ENCODE results near the gene PRTN3.

PRTN3 gene

DNA sequence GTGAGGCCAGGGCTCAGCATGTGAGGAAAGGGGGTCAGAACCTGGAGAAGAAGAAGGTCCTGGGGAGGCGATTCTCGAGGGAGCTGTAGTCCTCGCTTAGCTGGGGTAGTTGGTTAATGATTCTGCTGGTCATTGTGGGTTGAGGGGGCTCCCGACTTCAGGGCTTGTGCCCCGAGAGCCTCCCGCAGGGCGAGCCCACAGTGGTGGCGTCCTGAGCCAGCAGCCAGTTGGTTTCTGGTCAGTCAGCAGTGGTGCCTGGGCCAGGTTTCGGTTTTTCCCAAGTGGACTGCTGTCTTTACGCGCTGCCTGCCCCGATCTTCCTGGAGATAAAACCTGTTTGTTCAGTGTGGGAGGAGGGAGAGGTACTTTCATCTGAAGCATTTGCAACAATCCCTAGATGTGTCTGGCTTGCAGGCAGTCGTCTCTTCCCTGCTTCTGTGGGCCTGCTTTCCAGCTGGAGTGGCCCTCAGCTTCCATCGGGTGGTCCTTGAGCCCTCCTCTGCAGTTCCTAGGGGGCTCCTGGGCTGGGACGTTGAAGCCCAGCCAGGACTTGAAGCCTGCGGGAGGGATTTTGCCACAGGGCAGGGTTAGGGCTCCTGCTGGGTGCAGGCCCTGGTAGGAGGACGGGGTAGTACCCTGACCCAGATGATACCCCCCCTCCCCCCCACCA, 40.3 kb upstream of the PRTN3 start:
- no peaks in the 10 kb centered on the region for H3K27me3 Mint-ChIP-seq
- no peaks in the 10 kb centered on the region for H3K9me3 Mint-ChIP-seq
- DNase-seq (no peak), ATAC-seq (no peak)
- H3K27ac Mint-ChIP-seq = peak overlapping the region; percentile 89 to 99
- peaks cover 63% of the 10 kb centered on the region for H3K4me1 Mint-ChIP-seq
- H3K4me3 Mint-ChIP-seq = peak overlapping the region; percentile 84 to 91

DNA sequence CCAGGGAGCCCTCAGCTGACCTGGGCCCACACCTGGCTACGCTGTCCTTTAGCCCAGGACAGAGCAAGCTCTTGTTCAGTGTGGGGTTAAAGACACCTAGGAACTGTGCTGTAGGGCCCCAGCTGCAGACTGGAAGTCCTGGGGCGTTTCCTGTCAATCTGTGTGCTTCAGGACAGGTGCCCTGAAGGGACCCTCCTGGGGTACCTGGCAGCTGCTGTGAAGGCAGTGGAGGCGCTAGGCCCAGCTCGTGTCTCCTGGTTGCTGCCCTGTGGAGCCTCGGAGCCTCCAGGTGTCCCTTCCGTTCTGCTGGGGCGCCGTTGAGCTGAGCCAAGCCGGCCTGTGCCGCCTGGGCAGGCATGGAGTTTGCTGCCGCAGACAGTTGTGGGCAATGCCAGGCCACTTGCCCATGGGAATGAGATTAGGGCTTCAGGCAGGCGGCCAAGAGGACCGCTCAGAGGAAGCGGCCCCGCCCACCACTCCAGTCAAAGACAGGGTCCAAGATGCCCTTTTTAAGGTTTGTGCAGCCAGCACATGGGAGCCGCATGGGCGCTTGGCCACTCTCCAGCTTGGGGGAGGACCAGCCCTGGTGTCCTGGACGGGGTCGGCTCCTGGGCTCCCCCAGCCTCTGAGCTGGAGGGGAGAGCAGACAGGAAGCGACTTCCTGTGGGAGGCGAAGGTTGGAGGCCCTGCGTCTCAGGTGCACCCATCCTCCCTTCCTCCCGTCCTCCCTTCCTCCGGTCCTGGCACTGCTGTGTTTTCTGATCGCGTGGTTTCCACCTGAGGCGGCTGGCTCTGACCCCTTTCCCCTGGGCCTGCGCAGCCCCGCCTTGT, 39.6 kb upstream of the PRTN3 start:
- no peak for ATAC-seq
- Mint-ChIP-seq H3K4me3 (peak overlapping the region; percentile 84 to 91), H3K4me1 (peaks cover 63% of the 10 kb centered on the region)

DNA sequence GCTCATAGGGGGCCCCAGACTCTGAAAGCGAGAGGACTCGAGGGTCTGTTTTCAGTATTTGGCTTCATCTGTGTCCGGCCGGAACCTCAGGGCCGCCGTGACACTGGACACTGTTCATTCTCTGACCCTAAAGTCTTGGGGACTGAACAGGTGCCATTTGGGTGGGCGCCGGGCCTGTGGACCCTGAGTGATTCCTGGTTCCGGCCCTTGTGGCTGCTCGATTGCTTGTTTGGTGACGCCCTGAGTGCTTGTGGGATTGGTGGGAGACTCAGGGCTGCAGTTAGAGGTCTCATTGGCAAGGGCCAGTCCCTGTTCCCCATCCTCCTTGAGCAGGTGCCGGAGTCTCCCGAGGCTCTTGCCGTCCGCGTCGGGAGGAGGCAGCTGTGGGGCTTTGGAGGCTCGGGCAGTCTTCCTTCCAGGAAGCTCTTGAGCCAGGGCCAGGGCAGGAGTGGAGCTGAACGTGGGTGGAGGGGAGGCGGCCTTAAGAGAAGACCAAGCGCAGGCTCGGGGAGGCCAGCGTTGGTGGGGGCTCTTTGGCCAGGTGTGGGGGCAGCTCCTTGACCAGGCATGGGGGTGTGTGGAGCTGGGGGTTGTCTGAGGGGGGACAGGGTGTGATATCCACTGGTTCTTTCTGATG, 38.8 kb upstream of the PRTN3 start:
- peaks cover 63% of the 10 kb centered on the region for H3K4me1 Mint-ChIP-seq
- H3K27ac Mint-ChIP-seq = peak overlapping the region; percentile 46 to 99
- no peaks in the 10 kb centered on the region for H3K9me3 Mint-ChIP-seq
- no peak for DNase-seq
- no peaks in the 10 kb centered on the region for H3K27me3 Mint-ChIP-seq
- H3K4me3 Mint-ChIP-seq = peak overlapping the region; percentile 84 to 91
- ATAC-seq = no peak

More for the DNA sequence above, 39.6 kb upstream of the PRTN3 start:
- H3K27me3 Mint-ChIP-seq = no peaks in the 10 kb centered on the region
- peak in 1 of 2 donors; percentile 42 for DNase-seq
- peak overlapping the region; percentile 46 to 99 for H3K27ac Mint-ChIP-seq
- no peaks in the 10 kb centered on the region for H3K9me3 Mint-ChIP-seq

DNA sequence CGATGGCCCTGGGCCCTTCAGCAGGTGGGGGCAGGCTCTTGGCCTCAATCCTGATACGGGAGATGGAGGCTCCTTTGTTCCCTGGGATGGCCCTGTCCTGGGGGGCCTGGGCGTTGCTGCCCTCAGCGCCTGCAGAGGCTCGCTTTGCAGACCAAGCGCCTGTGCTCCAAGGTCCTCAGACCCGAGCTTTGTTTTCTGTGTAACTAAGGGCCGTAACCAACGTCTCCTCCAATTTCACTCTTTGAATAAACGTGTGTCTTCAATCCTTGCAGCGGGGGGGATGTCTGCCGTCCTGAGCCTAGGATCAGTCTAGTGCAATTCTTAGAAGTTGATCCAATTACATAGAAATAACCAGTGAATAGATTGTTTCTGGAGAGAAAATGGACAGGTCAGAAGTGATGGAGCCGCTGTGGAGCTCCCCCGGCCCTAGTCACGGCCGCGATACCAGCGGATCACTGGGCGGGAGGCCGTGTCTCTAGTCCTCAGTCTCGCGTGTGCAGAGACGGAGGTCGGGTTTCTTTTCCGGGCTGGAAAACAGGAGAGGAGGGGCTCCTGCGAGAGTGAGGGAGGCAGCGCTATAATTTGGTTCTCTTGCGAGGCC, 38.2 kb upstream of the PRTN3 start:
- peak overlapping the region in 1 of 2 donors; percentile 99 for H3K27ac Mint-ChIP-seq
- peaks cover 69% of the 10 kb centered on the region for H3K4me1 Mint-ChIP-seq
- DNase-seq (no peak), ATAC-seq (no peak)
- H3K9me3 Mint-ChIP-seq = no peaks in the 10 kb centered on the region
- peak overlapping the region; percentile 13 to 84 for H3K4me3 Mint-ChIP-seq
- no peaks in the 10 kb centered on the region for H3K27me3 Mint-ChIP-seq

GRCh38 chr19:803099-803561, 37.7 kb upstream of the PRTN3 start:
- peak overlapping the region in 1 of 2 donors; percentile 84 for H3K4me3 Mint-ChIP-seq
- no peaks in the 10 kb centered on the region for H3K9me3 Mint-ChIP-seq
- ATAC-seq = no peak
- no peaks in the 10 kb centered on the region for H3K27me3 Mint-ChIP-seq
- peak overlapping the region in 1 of 2 donors; percentile 99 for H3K27ac Mint-ChIP-seq
- peaks cover 73% of the 10 kb centered on the region for H3K4me1 Mint-ChIP-seq
- DNase-seq = no peak

- Mint-ChIP-seq H3K4me1 (peaks cover 71% of the 10 kb centered on the region), H3K27me3 (no peaks in the 10 kb centered on the region), H3K27ac (peak overlapping the region in 1 of 2 donors; percentile 99), H3K4me3 (peak overlapping the region in 1 of 2 donors; percentile 84), H3K9me3 (no peaks in the 10 kb centered on the region)
- no peak for ATAC-seq
- DNase-seq = no peak
Observed at GRCh38 chr19:803686-804418, 36.9 kb upstream of the PRTN3 start.

DNA sequence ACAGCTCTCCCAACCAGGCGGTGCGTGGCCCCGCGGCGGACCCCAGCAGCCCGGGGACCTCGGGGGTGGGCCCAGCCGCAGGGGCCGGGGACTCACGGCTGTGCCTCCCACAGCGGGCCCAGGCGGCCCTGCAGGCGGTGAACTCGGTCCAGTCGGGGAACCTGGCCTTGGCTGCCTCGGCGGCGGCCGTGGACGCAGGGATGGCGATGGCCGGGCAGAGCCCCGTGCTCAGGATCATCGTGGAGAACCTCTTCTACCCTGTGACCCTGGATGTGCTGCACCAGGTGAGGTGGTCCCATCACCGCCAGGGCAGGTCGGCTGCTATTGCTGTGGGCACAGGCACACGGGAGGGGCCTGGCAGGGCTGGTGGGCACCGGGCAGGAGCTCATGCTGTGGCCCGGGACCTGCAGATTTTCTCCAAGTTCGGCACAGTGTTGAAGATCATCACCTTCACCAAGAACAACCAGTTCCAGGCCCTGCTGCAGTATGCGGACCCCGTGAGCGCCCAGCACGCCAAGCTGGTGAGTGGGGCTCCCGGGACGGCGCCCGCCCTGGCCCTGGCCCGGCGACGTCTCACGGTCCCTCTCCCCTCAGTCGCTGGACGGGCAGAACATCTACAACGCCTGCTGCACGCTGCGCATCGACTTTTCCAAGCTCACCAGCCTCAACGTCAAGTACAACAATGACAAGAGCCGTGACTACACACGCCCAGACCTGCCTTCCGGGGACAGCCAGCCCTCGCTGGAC, 36.2 kb upstream of the PRTN3 start:
- DNase-seq (no peak), ATAC-seq (no peak)
- Mint-ChIP-seq H3K4me1 (peaks cover 64% of the 10 kb centered on the region), H3K9me3 (no peaks in the 10 kb centered on the region), H3K27me3 (no peaks in the 10 kb centered on the region), H3K27ac (peak overlapping the region in 1 of 2 donors; percentile 99), H3K4me3 (peak overlapping the region in 1 of 2 donors; percentile 44)

DNA sequence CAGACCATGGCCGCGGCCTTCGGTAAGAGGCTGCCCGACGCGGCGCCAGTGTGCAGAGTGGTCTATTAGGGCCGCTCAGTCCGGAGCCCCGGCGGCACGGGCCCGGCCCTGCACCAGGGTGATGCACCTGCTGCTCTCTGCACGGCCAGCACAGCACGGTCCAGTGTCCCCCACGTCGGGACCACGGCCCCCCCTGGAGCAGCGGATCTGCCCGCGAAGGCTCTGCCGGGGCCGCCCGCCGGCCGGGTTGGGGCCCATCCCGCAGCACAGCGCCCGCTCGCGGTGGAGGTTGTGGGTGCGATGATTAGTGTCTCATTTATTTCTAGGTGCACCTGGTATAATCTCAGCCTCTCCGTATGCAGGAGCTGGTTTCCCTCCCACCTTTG, 35.6 kb upstream of the PRTN3 start:
- DNase-seq (no peak), ATAC-seq (no peak)
- Mint-ChIP-seq H3K27ac (peak overlapping the region in 1 of 2 donors; percentile 99), H3K27me3 (no peaks in the 10 kb centered on the region), H3K4me1 (peaks cover 58% of the 10 kb centered on the region), H3K4me3 (peak overlapping the region in 1 of 2 donors; percentile 44), H3K9me3 (no peaks in the 10 kb centered on the region)

DNA sequence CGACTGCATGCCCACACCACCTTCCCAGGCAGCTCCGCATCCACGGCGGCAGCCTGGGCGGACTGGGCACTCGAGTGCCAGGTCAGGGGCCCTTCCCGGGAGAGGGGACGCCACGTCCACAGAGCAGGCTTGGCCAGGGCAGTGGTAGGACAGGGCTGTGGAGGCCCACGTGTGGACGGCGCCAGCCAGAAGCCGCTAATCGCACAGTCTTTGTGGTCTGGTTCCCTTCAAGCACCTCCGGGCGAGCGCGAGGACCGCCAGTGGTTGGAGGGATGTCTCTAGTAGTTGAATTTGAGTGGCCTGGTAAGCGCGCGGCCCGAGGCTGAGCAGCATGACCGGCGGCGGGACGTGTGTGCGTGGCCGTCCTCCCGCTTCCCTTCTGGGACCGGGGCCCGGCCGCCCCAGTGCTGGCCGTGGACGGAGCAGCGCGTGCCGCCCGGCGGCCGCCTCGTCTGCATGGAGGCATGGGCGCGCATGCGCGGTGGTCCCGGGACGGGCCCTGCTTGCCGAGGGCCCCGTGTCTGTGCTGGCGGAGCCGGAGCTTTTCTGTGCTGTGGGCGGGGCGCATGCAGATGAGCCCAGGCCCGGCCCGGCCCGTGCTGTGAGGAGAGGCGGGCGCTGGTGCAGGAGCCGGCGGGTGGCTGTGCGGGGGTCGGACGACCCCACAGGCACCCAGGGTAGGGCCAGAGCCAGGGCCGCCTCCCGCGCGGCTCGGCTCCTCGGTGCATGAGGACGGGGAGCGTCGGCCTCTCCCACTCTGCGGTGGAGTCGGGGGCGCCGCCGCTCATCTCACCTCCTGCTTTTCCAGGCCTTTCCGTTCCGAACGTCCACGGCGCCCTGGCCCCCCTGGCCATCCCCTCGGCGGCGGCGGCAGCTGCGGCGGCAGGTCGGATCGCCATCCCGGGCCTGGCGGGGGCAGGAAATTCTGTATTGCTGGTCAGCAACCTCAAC, 34.9 kb upstream of the PRTN3 start:
- Mint-ChIP-seq H3K27me3 (no peaks in the 10 kb centered on the region), H3K4me3 (peak overlapping the region in 1 of 2 donors; percentile 29), H3K27ac (peak overlapping the region in 1 of 2 donors; percentile 88), H3K9me3 (no peaks in the 10 kb centered on the region), H3K4me1 (peaks cover 51% of the 10 kb centered on the region)
- DNase-seq (no peak), ATAC-seq (peak; percentile 49)

DNA sequence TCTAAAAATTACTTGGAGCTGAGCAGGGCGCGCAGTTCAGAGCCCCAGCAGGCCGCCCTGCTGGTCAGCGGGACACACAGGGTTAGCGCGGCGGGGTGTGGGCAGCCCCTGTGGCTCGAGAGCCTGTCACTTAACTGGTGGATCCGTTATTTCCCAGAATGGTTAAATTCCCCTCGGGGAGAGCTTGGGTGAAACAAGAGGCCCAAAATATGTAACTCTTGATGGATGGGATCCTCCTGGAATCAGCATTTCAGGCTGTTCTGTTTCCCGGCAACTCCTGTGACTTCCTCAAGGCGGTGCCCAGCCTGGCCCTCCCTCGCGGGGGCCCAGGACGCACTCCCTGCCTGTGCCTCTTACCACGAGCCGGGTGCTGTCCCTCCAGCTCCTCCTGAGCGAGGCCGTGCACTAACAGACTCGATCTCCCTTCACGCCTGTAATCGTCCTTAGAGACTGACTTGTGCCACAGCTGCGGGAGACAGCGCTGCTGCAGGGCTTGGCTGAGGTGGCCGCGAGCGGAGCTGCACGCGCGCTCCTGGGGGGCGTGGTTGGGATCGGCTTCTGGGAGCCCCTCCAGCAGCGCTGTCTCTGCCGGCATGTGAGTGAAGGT, 33.9 kb upstream of the PRTN3 start:
- H3K4me1 Mint-ChIP-seq = peaks cover 41% of the 10 kb centered on the region
- no peak for ATAC-seq
- H3K9me3 Mint-ChIP-seq = no peaks in the 10 kb centered on the region
- peak overlapping the region in 1 of 2 donors; percentile 97 for H3K27ac Mint-ChIP-seq
- H3K27me3 Mint-ChIP-seq = no peaks in the 10 kb centered on the region
- no peak for DNase-seq
- no peak overlapping the region for H3K4me3 Mint-ChIP-seq

DNA sequence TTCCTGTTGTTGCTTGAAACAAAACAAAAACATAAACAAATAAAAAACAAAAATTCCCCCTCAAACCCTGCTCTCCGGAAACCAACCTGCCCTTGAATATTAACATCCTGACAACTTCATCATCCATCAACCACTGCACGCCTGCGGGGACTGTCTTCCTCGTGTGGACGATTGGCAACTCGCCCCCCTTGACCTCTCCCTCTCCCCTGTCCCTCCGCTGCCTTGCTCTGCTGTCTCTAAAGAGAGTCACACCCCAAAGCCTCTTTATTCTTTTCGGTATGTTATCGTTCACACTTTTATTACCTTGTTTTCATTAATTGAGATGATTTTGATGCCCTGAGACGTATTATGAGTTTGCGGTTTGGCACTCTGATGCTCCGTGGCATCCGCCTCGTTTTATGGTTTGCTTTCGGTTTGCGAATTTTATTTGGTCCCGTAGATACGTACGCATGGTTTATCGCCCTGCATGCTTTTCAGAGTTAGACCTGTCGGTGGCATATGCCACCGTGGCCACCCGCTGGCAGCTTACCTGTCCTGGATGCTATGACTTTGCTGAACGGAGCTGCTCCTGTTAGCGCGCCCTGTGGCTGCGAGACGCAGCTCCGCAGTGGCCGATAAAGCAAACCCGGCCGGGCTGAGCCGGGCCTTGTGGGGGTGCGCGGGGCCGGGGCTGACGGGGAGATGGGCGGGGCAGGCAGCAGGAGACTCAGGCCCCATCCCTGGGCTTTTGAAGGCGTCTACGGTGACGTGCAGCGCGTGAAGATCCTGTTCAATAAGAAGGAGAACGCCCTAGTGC, 33.0 kb upstream of the PRTN3 start:
- Mint-ChIP-seq H3K9me3 (no peaks in the 10 kb centered on the region), H3K27me3 (no peaks in the 10 kb centered on the region), H3K4me1 (peaks cover 32% of the 10 kb centered on the region), H3K4me3 (no peak overlapping the region), H3K27ac (peak overlapping the region in 1 of 2 donors; percentile 77)
- DNase-seq (no peak), ATAC-seq (no peak)

- DNase-seq (no peak), ATAC-seq (no peak)
- H3K27ac Mint-ChIP-seq = no peak overlapping the region
- H3K4me3 Mint-ChIP-seq = no peak overlapping the region
- H3K9me3 Mint-ChIP-seq = no peaks in the 10 kb centered on the region
- peaks cover 26% of the 10 kb centered on the region for H3K4me1 Mint-ChIP-seq
- no peaks in the 10 kb centered on the region for H3K27me3 Mint-ChIP-seq
Observed at GRCh38 chr19:808423-808775, 32.4 kb upstream of the PRTN3 start.
